Endothelial cell of umbilical vein (primary cell): Measurements from ENCODE around the gene SLC26A11. TPM values are rescaled to one million over a fixed set of nuclear protein-coding genes. Genes with fewer than 3 reads are reported as not detected.

Experiments used
- BruUV-seq: library from RNA; stranded (reverse); fragments of 400-500 nt; replicated peaks from 2 replicates; lab custom pipeline; 2021; lab: Mats Ljungman, UMichigan
- CTCF ChIA-PET: fragments of 300-600, 350-600 bp; sonication (Branson Sonifier 250); formaldehyde crosslinking; loops from one replicate; lab custom pipeline; 2021; ENCODE audit warnings: antibody characterized with exemption, inconsistent platforms; lab: Charles Lee
- POLR2A ChIA-PET: fragments of 300-600, 350-600 bp; sonication (Branson Sonifier 250); formaldehyde crosslinking; loops from one replicate; lab custom pipeline; 2021; ENCODE audit warnings: antibody characterized with exemption, inconsistent platforms; lab: Charles Lee
- DNase-seq: peaks from one replicate; pipeline ENCODE4 v3.0.0-alpha.2; 2011; ENCODE audit warnings: low read depth, low spot score
- FAIRE-seq: peaks from 2 replicates; lab custom pipeline; 2011; peaks lifted over from hg19 to GRCh38; lab: Jason Lieb, UNC
- H2AFZ ChIP-seq: 2 replicates; pipeline ENCODE4 v1.6.0; 2012; ENCODE audit warnings: low read depth, low read length, control low read depth, inconsistent platforms
- H3K27ac ChIP-seq: 2 replicates; pipeline ENCODE4 v1.5.1; 2011; ENCODE audit warnings: low read depth, mild to moderate bottlenecking, control low read depth, low read length, moderate library complexity; ENCODE audit not compliant: insufficient read depth
- H3K27me3 ChIP-seq, 2 experiments: 2 replicates each; pipeline versions ENCODE4 v1.6.0 to v1.6.1; 2011; ENCODE audit warnings: low read length in 2 of 2, mixed read lengths in 1 of 2; ENCODE audit not compliant: control insufficient read depth in 2 of 2, insufficient read depth in 2 of 2
- H3K36me3 ChIP-seq, 2 experiments: 2 replicates in 1 of 2; 3 replicates in 1 of 2; pipeline ENCODE4 v1.5.1; 2011; ENCODE audit warnings: low read length in 2 of 2, mild to moderate bottlenecking in 1 of 2, moderate library complexity in 1 of 2; ENCODE audit not compliant: control insufficient read depth in 2 of 2, insufficient read depth in 2 of 2; ENCODE audit errors: extremely low read depth in 1 of 2
- H3K4me1 ChIP-seq: 3 replicates; pipeline ENCODE4 v1.5.1; 2011; ENCODE audit warnings: mild to moderate bottlenecking, low read length; ENCODE audit not compliant: control insufficient read depth, insufficient read depth; ENCODE audit errors: extremely low read depth
- H3K4me2 ChIP-seq: 2 replicates; pipeline ENCODE4 v1.6.1; 2011; ENCODE audit warnings: low read length, control low read depth, mixed read lengths; ENCODE audit not compliant: insufficient read depth
- H3K4me3 ChIP-seq, 3 experiments: fragments of 200-600 bp in 1 of 3; sonication (generic), shearing (Covaris generic) in 1 of 3; replicated peaks in 1 of 3; 2 replicates each; pipeline ENCODE4 v1.5.1; 2011 to 2016; ENCODE audit warnings: control low read depth in 3 of 3, low read length in 3 of 3, mild to moderate bottlenecking in 2 of 3, inconsistent platforms in 1 of 3, low read depth in 1 of 3, moderate library complexity in 1 of 3; ENCODE audit not compliant: insufficient read depth in 1 of 3
- H3K79me2 ChIP-seq: 2 replicates; pipeline ENCODE4 v1.6.0; 2012; ENCODE audit warnings: low read length, inconsistent platforms; ENCODE audit not compliant: control insufficient read depth, insufficient read depth
- H3K9ac ChIP-seq: replicated peaks from 2 replicates; pipeline ENCODE3; 2011; ENCODE audit warnings: low read length, control low read depth; ENCODE audit not compliant: insufficient read depth; ENCODE audit errors: extremely low read depth
- H3K9me1 ChIP-seq: replicated peaks from 3 replicates; pipeline ENCODE4 v1.6.0; 2011; ENCODE audit warnings: mild to moderate bottlenecking, low read length; ENCODE audit not compliant: control insufficient read depth, insufficient read depth; ENCODE audit errors: extremely low read depth
- H3K9me3 ChIP-seq: replicated peaks from 2 replicates; pipeline ENCODE4 v1.5.1; 2012; ENCODE audit warnings: low read length, inconsistent platforms; ENCODE audit not compliant: control insufficient read depth, insufficient read depth
- H4K20me1 ChIP-seq: replicated peaks from 2 replicates; pipeline ENCODE3; 2011; ENCODE audit warnings: mild to moderate bottlenecking, low read length; ENCODE audit not compliant: control insufficient read depth, insufficient read depth; ENCODE audit errors: extremely low read depth
- CTCF ChIP-seq, 2 donors: IDR thresholded peaks; 1 replicate in 1 of 2; 2 replicates in 1 of 2; pipeline ENCODE4 v1.5.1; 2011; ENCODE audit warnings: low read length in 2 of 2, mild to moderate bottlenecking in 2 of 2, moderate library complexity in 2 of 2, control low read depth in 1 of 2, inconsistent platforms in 1 of 2, low read depth in 1 of 2; ENCODE audit not compliant: insufficient read depth in 1 of 2; ENCODE audit errors: extremely low read depth in 1 of 2
- EZH2 ChIP-seq: IDR thresholded peaks from 2 replicates; pipeline ENCODE4 v1.6.1; 2012; ENCODE audit warnings: borderline replicate concordance, low read depth, mild to moderate bottlenecking, moderate library complexity, low read length, inconsistent platforms; ENCODE audit not compliant: severe bottlenecking
- FOS ChIP-seq: IDR thresholded peaks from 2 replicates; pipeline ENCODE4 v1.6.1; 2011; ENCODE audit warnings: mild to moderate bottlenecking, low read length, moderate library complexity, borderline replicate concordance; ENCODE audit not compliant: insufficient read depth
- GATA2 ChIP-seq: IDR thresholded peaks from 2 replicates; pipeline ENCODE4 v1.7.0; 2011; ENCODE audit warnings: low read depth, mild to moderate bottlenecking, moderate library complexity, mixed read lengths, low read length; ENCODE audit not compliant: insufficient read length, insufficient read depth
- JUN ChIP-seq: IDR thresholded peaks from 2 replicates; pipeline ENCODE4 v1.6.1; 2011; ENCODE audit warnings: borderline replicate concordance, low read depth; ENCODE audit not compliant: insufficient read length, insufficient read depth
- MYC ChIP-seq: IDR thresholded peaks from one replicate; pipeline ENCODE4 v1.6.1; 2011; ENCODE audit warnings: mild to moderate bottlenecking, low read depth, low read length
- POLR2A ChIP-seq: IDR thresholded peaks from 2 replicates; pipeline ENCODE4 v1.6.1; 2012; ENCODE audit warnings: low read depth, mild to moderate bottlenecking, control low read depth, low read length
- POLR2AphosphoS5 ChIP-seq: IDR thresholded peaks from 2 replicates; pipeline ENCODE4 v1.6.1; 2012; ENCODE audit warnings: low read depth, mild to moderate bottlenecking, control low read depth, low read length, moderate library complexity; ENCODE audit not compliant: insufficient read depth
- dilution Hi-C: fragments of 300-500 bp; cut with MboI; formaldehyde crosslinking; loops from one replicate; pipeline ENCODE4 v1.15.0; 2019; ENCODE audit warnings: low sequenced_read_pairs; ENCODE audit not compliant: extremely low pct_ligation_motif_present
- intact Hi-C: fragments of 100-400 bp; cut with micrococcal nuclease; formaldehyde crosslinking; loops from one replicate; pipeline ENCODE4 v1.10.0; 2022
- polyA plus RNA-seq, 4 experiments: library from polyadenylated mRNA; depleted of rRNA in 3 of 4; stranded (reverse) in 3 of 4; unstranded in 1 of 4; fragments of >200 nt; gene quantifications; 2 replicates each; pipeline versions ENCODE4 v1.2.1 to v1.2.3, GENCODE V29; 2011 to 2012; ENCODE audit warnings: missing spikeins in 1 of 4
- total RNA-seq: library from RNA; stranded (reverse); gene quantifications from 2 replicates; pipeline ENCODE4 v1.2.3, GENCODE V29; 2021
- TF ChIP-seq, protein P1 (sequence below): IDR thresholded peaks from 2 replicates; pipeline ENCODE4 v1.6.1; 2011; ENCODE audit not compliant: insufficient read depth, insufficient read length

Gene SLC26A11
- total and polyA plus RNA-seq, 2 donors (not counting 3 experiments of a cell fraction or from before 2014, with no cell fraction given): 25.2 to 33.0 TPM

DNA sequence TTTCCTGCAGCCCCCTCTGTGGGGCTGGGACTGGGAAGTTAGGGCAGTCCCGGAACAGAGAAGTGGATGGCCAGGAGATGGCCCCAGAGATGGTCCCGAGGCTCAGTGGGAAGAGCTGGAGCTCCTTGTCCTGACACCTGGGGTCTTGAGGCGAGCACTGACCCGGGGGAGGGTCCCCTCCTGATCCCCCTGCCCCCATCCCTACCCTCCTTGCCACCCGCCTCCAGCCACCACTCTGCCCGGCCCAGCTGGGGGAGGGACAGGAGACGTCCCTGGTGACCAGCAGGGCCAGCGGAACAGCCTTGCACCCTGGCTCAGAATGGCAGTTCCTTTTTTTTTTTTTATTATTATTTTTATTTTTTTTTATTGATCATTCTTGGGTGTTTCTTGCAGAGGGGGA is 26.5 kb downstream of the SLC26A11 start:
- no peak for DNase-seq
- Histone ChIP-seq H3K4me3 (no peak overlapping the region), H2AFZ (no peak overlapping the region), H3K27me3 (no peaks in the 10 kb centered on the region), H3K36me3 (peaks cover 0 to 17% of the 10 kb centered on the region in 2 experiments), H3K9ac (no peak overlapping the region), H4K20me1 (no peaks in the 10 kb centered on the region), H3K9me3 (no peaks in the 10 kb centered on the region), H3K79me2 (no peaks in the 10 kb centered on the region), H3K9me1 (no peaks in the 10 kb centered on the region), H3K27ac (no peak overlapping the region), H3K4me2 (no peak overlapping the region), H3K4me1 (no peaks in the 10 kb centered on the region)
- no peak for FAIRE-seq
- dilution Hi-C loops (no loop called here), intact Hi-C loops (no loop called here)
- ChIA-PET CTCF (no interaction called here), POLR2A (no interaction called here)
- TF ChIP-seq EZH2 (no peak), CTCF (IDR thresholded peaks at IDR 0.05; ENCODE audit: extremely low read depth in 1 of 2, insufficient read depth in 1 of 2, low read depth in 1 of 2, low read length in 2 of 2) (no peak), JUN (no peak), MYC (no peak), POLR2A (no peak), GATA2 (no peak), POLR2AphosphoS5 (no peak), FOS (no peak)
- TF ChIP-seq, protein P1, sequence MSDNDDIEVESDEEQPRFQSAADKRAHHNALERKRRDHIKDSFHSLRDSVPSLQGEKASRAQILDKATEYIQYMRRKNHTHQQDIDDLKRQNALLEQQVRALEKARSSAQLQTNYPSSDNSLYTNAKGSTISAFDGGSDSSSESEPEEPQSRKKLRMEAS: no peak
- no TSS peak for BruUV-seq
